ENCODE results near the gene BCKDHB.

- TF ChIP-seq, protein P1, sequence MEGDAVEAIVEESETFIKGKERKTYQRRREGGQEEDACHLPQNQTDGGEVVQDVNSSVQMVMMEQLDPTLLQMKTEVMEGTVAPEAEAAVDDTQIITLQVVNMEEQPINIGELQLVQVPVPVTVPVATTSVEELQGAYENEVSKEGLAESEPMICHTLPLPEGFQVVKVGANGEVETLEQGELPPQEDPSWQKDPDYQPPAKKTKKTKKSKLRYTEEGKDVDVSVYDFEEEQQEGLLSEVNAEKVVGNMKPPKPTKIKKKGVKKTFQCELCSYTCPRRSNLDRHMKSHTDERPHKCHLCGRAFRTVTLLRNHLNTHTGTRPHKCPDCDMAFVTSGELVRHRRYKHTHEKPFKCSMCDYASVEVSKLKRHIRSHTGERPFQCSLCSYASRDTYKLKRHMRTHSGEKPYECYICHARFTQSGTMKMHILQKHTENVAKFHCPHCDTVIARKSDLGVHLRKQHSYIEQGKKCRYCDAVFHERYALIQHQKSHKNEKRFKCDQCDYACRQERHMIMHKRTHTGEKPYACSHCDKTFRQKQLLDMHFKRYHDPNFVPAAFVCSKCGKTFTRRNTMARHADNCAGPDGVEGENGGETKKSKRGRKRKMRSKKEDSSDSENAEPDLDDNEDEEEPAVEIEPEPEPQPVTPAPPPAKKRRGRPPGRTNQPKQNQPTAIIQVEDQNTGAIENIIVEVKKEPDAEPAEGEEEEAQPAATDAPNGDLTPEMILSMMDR (conservative IDR thresholded peaks at IDR 0.05; ENCODE audit: low read depth, low read length) = no peak
- no peak for TF ChIP-seq RFX5 (IDR thresholded peaks at IDR 0.05; ENCODE audit: low read depth, low read length)
- TF ChIP-seq POLR2A (IDR thresholded peaks at IDR 0.05; ENCODE audit: low read depth, low read length) = no peak
- TF ChIP-seq BHLHE40 (IDR thresholded peaks at IDR 0.05; ENCODE audit: low read depth, low read length) = no peak
- TF ChIP-seq, protein P2, sequence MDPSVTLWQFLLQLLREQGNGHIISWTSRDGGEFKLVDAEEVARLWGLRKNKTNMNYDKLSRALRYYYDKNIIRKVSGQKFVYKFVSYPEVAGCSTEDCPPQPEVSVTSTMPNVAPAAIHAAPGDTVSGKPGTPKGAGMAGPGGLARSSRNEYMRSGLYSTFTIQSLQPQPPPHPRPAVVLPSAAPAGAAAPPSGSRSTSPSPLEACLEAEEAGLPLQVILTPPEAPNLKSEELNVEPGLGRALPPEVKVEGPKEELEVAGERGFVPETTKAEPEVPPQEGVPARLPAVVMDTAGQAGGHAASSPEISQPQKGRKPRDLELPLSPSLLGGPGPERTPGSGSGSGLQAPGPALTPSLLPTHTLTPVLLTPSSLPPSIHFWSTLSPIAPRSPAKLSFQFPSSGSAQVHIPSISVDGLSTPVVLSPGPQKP (IDR thresholded peaks at IDR 0.05; ENCODE audit: borderline replicate concordance, low read depth, low read length) = no peak
- TF ChIP-seq RAD21 (IDR thresholded peaks at IDR 0.05; ENCODE audit: low read length) = no peak
- TF ChIP-seq FOS (IDR thresholded peaks at IDR 0.05; ENCODE audit: low read depth, low read length) = no peak
- no peak for TF ChIP-seq MXI1 (IDR thresholded peaks at IDR 0.05; ENCODE audit: borderline replicate concordance, low read depth, low read length)
Observed at GRCh38 chr6:80197986-80198385, 91.5 kb downstream of the BCKDHB start.

All from IMR-90 (cell line).